ENCODE measurements around the gene LHFPL3.
"Not testable (repeated sequence)": the region's sequence is repeated elsewhere in the genome, so short reads cannot be mapped to it uniquely, and the experiment has no call there.

Gene LHFPL3

GRCh38 chr7:104931181-104931781 is 602.9 kb downstream of the LHFPL3 start:
- no peak for DNase-seq (ENCODE audit: low read depth)
- H3K4me3 ChIP-seq (ENCODE audit: low read depth, low read length), result no peak overlapping the region

GRCh38 chr7:104933022-104933421 is 604.6 kb downstream of the LHFPL3 start:
- H3K4me3 ChIP-seq (ENCODE audit: low read depth, low read length), result no peak overlapping the region
- no peak for DNase-seq (ENCODE audit: low read depth)
- TF ChIP-seq CTCF (IDR thresholded peaks at IDR 0.05; ENCODE audit: low read depth, low read length, missing control alignments), result no peak

More at GRCh38 chr7:104931181-104931781, 602.9 kb downstream of the LHFPL3 start:
- no peak for TF ChIP-seq CTCF (IDR thresholded peaks at IDR 0.05; ENCODE audit: low read depth, low read length, missing control alignments)

- H3K4me3 ChIP-seq (ENCODE audit: low read depth, low read length), result no peak overlapping the region
- DNase-seq (ENCODE audit: low read depth), result no peak
- TF ChIP-seq CTCF (IDR thresholded peaks at IDR 0.05; ENCODE audit: low read depth, low read length, missing control alignments), result no peak
Observed at GRCh38 chr7:104933521-104933988, 605.2 kb downstream of the LHFPL3 start.

- DNase-seq (ENCODE audit: low read depth), result no peak
- TF ChIP-seq CTCF (IDR thresholded peaks at IDR 0.05; ENCODE audit: low read depth, low read length, missing control alignments), result no peak
- H3K4me3 ChIP-seq (ENCODE audit: low read depth, low read length), result no peak overlapping the region
Observed at GRCh38 chr7:104934665-104935064, 606.3 kb downstream of the LHFPL3 start.

GRCh38 chr7:104935276-104935675 is 606.9 kb downstream of the LHFPL3 start:
- no peak for TF ChIP-seq CTCF (IDR thresholded peaks at IDR 0.05; ENCODE audit: low read depth, low read length, missing control alignments)
- no peak for DNase-seq (ENCODE audit: low read depth)
- H3K4me3 ChIP-seq (ENCODE audit: low read depth, low read length), result no peak overlapping the region

- TF ChIP-seq CTCF (IDR thresholded peaks at IDR 0.05; ENCODE audit: low read depth, low read length, missing control alignments), result no peak
- DNase-seq (ENCODE audit: low read depth), result no peak
- no peak overlapping the region for H3K4me3 ChIP-seq (ENCODE audit: low read depth, low read length)
Observed at GRCh38 chr7:104936546-104936945, 608.1 kb downstream of the LHFPL3 start.

GRCh38 chr7:104937489-104937888 is 609.1 kb downstream of the LHFPL3 start:
- not testable (repeated sequence) for H3K4me3 ChIP-seq (ENCODE audit: low read depth, low read length); DNase-seq (ENCODE audit: low read depth)

Measured in GM12864 (cell line).